Psoas muscle (tissue), 8 donors: ENCODE data around the gene MMP7. TPM values are rescaled to one million over a fixed set of nuclear protein-coding genes. Genes with fewer than 3 reads are reported as not detected.

Experiments
- ATAC-seq, 4 donors: fragments of 200-7000 bp; cut with Tn5 transposase; one replicate each; pipeline ENCODE4 v1.9.1; 2020; ENCODE audit warnings: moderate library complexity in 3 of 4, mild to moderate bottlenecking in 2 of 4
- DNase-seq, 2 donors: peaks; one replicate each; pipeline ENCODE4 v3.0.0-alpha.2; 2020
- H3K27ac ChIP-seq: fragments of 200-600 bp; one replicate; pipeline ENCODE4 v1.8.0; 2022
- H3K27me3 ChIP-seq, 3 donors: fragments of 200-600 bp in 1 of 3; one replicate each; pipeline versions ENCODE4 v1.6.1 to v1.8.0; 2013 to 2022; ENCODE audit warnings: low read length in 2 of 3, mild to moderate bottlenecking in 2 of 3, moderate library complexity in 1 of 3; ENCODE audit not compliant: insufficient read depth in 3 of 3
- H3K36me3 ChIP-seq, 2 donors: fragments of 200-600 bp in 1 of 2; one replicate each; pipeline versions ENCODE4 v1.6.1 to v1.8.0; 2013 to 2022; ENCODE audit warnings: low read depth in 1 of 2, mild to moderate bottlenecking in 1 of 2, moderate library complexity in 1 of 2; ENCODE audit not compliant: insufficient read depth in 1 of 2
- H3K4me1 ChIP-seq: fragments of 200-600 bp; one replicate; pipeline ENCODE4 v1.8.0; 2022
- H3K4me3 ChIP-seq: fragments of 200-600 bp; one replicate; pipeline ENCODE4 v1.8.0; 2022; ENCODE audit warnings: mild to moderate bottlenecking
- H3K9me3 ChIP-seq: fragments of 200-600 bp; one replicate; pipeline ENCODE4 v1.8.0; 2022
- CTCF ChIP-seq: fragments of 200-600 bp; IDR thresholded peaks from one replicate; pipeline ENCODE4 v1.8.0; 2022; ENCODE audit warnings: antibody characterized with exemption
- intact Hi-C, 2 donors: fragments of 100-400 bp; cut with DNase I; formaldehyde crosslinking; loops; one replicate each; pipeline versions ENCODE4 v1.11.0 to v1.14.2; 2022
- polyA plus RNA-seq, 3 donors: library from polyadenylated mRNA; stranded (reverse); fragments of 200-250 nt; gene quantifications; one replicate each; pipeline ENCODE4 v1.2.3, GENCODE V29; 2013
- total RNA-seq, 4 donors: library from RNA; stranded (reverse); fragmentation: NEBNext Ultra II Directional in 2 of 4; extraction: Animal tissue kit (Norgen Biotek cat#: 25700) in 2 of 4; gene quantifications; one replicate each; pipeline versions ENCODE4 v1.2.1 to v1.2.4, GENCODE V29; 2021 to 2023
- donor health status: healthy with polysubstance abuse.
- donor health status: DM: no; HTN: no; CAD: no; lungs with moderate emphysema.
- donor health status: Bipolar disorder and iron deficiency.
- donor health status: healthy.
- donor health status: DM: yes; HTN: yes; CAD: no.
- donor health status: DM: no; HTN: no; CAD: no.
- donor health status: DM: no; HTN: no; CAD: no.
- donor health status: DM: yes; HTN: yes; CAD: no.

Gene MMP7
- total and polyA plus RNA-seq, 7 donors, result 0.31 TPM; not detected in 6

- Histone ChIP-seq H3K4me3 (no peak overlapping the region), H3K36me3 (no peaks in the 10 kb centered on the region), H3K9me3 (no peaks in the 10 kb centered on the region), H3K27me3 (no peaks in the 10 kb centered on the region), H3K4me1 (no peaks in the 10 kb centered on the region), H3K27ac (no peak overlapping the region)
- intact Hi-C loops, result no loop called here
- DNase-seq (no peak), ATAC-seq (no peak)
- no peak for TF ChIP-seq CTCF
Measured at GRCh38 chr11:102471474-102471873, 59.1 kb downstream of the MMP7 start.

Other genes starting within 250 kb of the MMP7 start
- 1 to 10 TPM; 1.2 to 3.8 (median 2.5) TPM for gene BIRC3, start 213.3 kb downstream of the MMP7 start, total RNA-seq
- gene BIRC3, start 213.3 kb downstream of the MMP7 start, polyA plus RNA-seq, result 1 to 10 TPM in 2 of 3 donors, under 1 TPM in 1; 0.97 to 3.3 (median 1.7) TPM
- gene BIRC2, start 183.5 kb downstream of the MMP7 start, total RNA-seq, result 10 to 100 TPM; 26.6 to 30.3 (median 29.6) TPM
- gene BIRC2, start 183.5 kb downstream of the MMP7 start, polyA plus RNA-seq, result 10 to 100 TPM; 22.5 to 55.1 (median 35.1) TPM
- 10 to 100 TPM; 16.9 to 42.6 (median 34.3) TPM for gene TMEM123, start 78.0 kb downstream of the MMP7 start, total RNA-seq
- 10 to 100 TPM; 10.8 to 13.1 (median 12.6) TPM for gene TMEM123, start 78.0 kb downstream of the MMP7 start, polyA plus RNA-seq
- gene MMP20, start 94.6 kb upstream of the MMP7 start, total RNA-seq, result not detected
- not detected for gene MMP20, start 94.6 kb upstream of the MMP7 start, polyA plus RNA-seq
- not detected for gene MMP27, start 175.0 kb upstream of the MMP7 start, total RNA-seq
- gene MMP27, start 175.0 kb upstream of the MMP7 start, polyA plus RNA-seq, result under 1 TPM in 2 of 3 donors, not detected in 1; 0.06 to 0.08 TPM
- under 1 TPM in 2 of 4 donors, not detected in 2; 0.12 to 0.59 TPM for gene MMP8, start 194.2 kb upstream of the MMP7 start, total RNA-seq
- under 1 TPM; 0.03 to 0.04 (median 0.04) TPM for gene MMP8, start 194.2 kb upstream of the MMP7 start, polyA plus RNA-seq
- not detected for gene MMP10, start 249.9 kb upstream of the MMP7 start, total RNA-seq
- under 1 TPM in 2 of 3 donors, not detected in 1; 0.14 to 0.17 TPM for gene MMP10, start 249.9 kb upstream of the MMP7 start, polyA plus RNA-seq